H1 (cell line): Measurements from ENCODE around the gene TCEA2. TPM values are rescaled to one million over a fixed set of nuclear protein-coding genes. Genes with fewer than 3 reads are reported as not detected.

Experiments
- BACH1 ChIP-seq: IDR thresholded peaks from 2 replicates; pipeline ENCODE4 v1.6.1; 2012; ENCODE audit warnings: low read length, improper control_type of control experiment
- BRCA1 ChIP-seq: IDR thresholded peaks from 2 replicates; pipeline ENCODE4 v1.6.1; 2012; ENCODE audit warnings: low read depth, low read length, improper control_type of control experiment
- CBX5 ChIP-seq: fragments of 300-800, 300-1000 bp; sonication (generic); IDR thresholded peaks from 2 replicates; pipeline ENCODE4 v1.7.1; 2016; ENCODE audit warnings: antibody characterized with exemption, low read length, low read depth
- CBX8 ChIP-seq: fragments of 300-800, 300-1000 bp; sonication (generic); IDR thresholded peaks from 2 replicates; pipeline ENCODE4 v1.7.1; 2016; ENCODE audit warnings: low read depth, low read length, borderline replicate concordance
- CHD2 ChIP-seq: IDR thresholded peaks from 2 replicates; pipeline ENCODE4 v1.6.1; 2012; ENCODE audit warnings: low read length, improper control_type of control experiment
- EGR1 ChIP-seq: IDR thresholded peaks from 2 replicates; pipeline ENCODE4 v1.6.1; 2011; ENCODE audit warnings: low read depth, low read length, borderline replicate concordance
- JUND ChIP-seq: IDR thresholded peaks from 2 replicates; pipeline ENCODE4 v1.6.1; 2011; ENCODE audit warnings: mild to moderate bottlenecking, improper control_type of control experiment, low read length
- MAFK ChIP-seq: IDR thresholded peaks from 2 replicates; pipeline ENCODE4 v1.6.1; 2012; ENCODE audit warnings: low read depth, mild to moderate bottlenecking, improper control_type of control experiment, low read length
- NANOG ChIP-seq: IDR thresholded peaks from 2 replicates; pipeline ENCODE4 v1.6.1; 2011; ENCODE audit warnings: low read length, low read depth, mild to moderate bottlenecking, inconsistent platforms; ENCODE audit not compliant: insufficient read depth, poor library complexity, severe bottlenecking
- PHF8 ChIP-seq: fragments of 200-600 bp; sonication (generic); conservative IDR thresholded peaks from 2 replicates; pipeline ENCODE4 v1.7.1; 2012; ENCODE audit warnings: low read depth, mild to moderate bottlenecking, inconsistent platforms, low read length, moderate library complexity
- POLR2A ChIP-seq, 2 experiments: IDR thresholded peaks; 1 replicate in 1 of 2; 2 replicates in 1 of 2; pipeline ENCODE4 v1.6.1; 2011; ENCODE audit warnings: low read depth in 2 of 2, low read length in 2 of 2, mild to moderate bottlenecking in 2 of 2; ENCODE audit errors: control extremely low read depth in 1 of 2
- POLR2AphosphoS5 ChIP-seq: IDR thresholded peaks from 2 replicates; pipeline ENCODE4 v1.6.1; 2011; ENCODE audit warnings: low read depth, low read length
- POU5F1 ChIP-seq: IDR thresholded peaks from 2 replicates; pipeline ENCODE4 v1.6.1; 2011; ENCODE audit warnings: low read depth, mild to moderate bottlenecking, low read length, moderate library complexity
- RAD21 ChIP-seq, 2 experiments: IDR thresholded peaks in 1 of 2; conservative IDR thresholded peaks in 1 of 2; 2 replicates each; pipeline ENCODE4 v1.6.1; 2011; ENCODE audit warnings: low read depth in 2 of 2, low read length in 2 of 2, improper control_type of control experiment in 1 of 2, inconsistent platforms in 1 of 2, mild to moderate bottlenecking in 1 of 2, moderate library complexity in 1 of 2
- RFX5 ChIP-seq: IDR thresholded peaks from 2 replicates; pipeline ENCODE4 v1.6.1; 2011; ENCODE audit warnings: low read depth, low read length, improper control_type of control experiment, borderline replicate concordance
- RNF2 ChIP-seq: fragments of 200-900, 300-1000 bp; sonication (generic); IDR thresholded peaks from 2 replicates; pipeline ENCODE4 v1.7.1; 2016; ENCODE audit warnings: borderline replicate concordance, low read depth, mild to moderate bottlenecking, antibody characterized with exemption, low read length; ENCODE audit not compliant: poor library complexity, severe bottlenecking; ENCODE audit errors: missing control alignments
- SP1 ChIP-seq: IDR thresholded peaks from 2 replicates; pipeline ENCODE4 v1.6.1; 2011; ENCODE audit warnings: low read depth, low read length
- SP2 ChIP-seq: IDR thresholded peaks from 2 replicates; pipeline ENCODE4 v1.6.1; 2012; ENCODE audit warnings: mild to moderate bottlenecking, low read length, inconsistent platforms
- SUZ12 ChIP-seq: fragments of 200-600 bp; sonication (generic); IDR thresholded peaks from 2 replicates; pipeline ENCODE4 v1.6.1; 2012; ENCODE audit warnings: mild to moderate bottlenecking, inconsistent platforms, low read length, moderate library complexity, mixed read lengths
- TBP ChIP-seq: IDR thresholded peaks from 2 replicates; pipeline ENCODE4 v1.6.1; 2011; ENCODE audit warnings: low read depth, low read length, improper control_type of control experiment
- polyA plus RNA-seq, 7 experiments: library from polyadenylated mRNA; depleted of rRNA in 3 of 7; stranded (reverse) in 5 of 7; unstranded in 2 of 7; fragments of >200 nt in 5 of 7; fragments of 200-250 nt in 2 of 7; gene quantifications; 1 replicate in 5 of 7; 2 replicates in 1 of 7; 4 replicates in 1 of 7; pipeline versions ENCODE4 v1.2.1 to v1.2.3, GENCODE V29; 2011 to 2013; ENCODE audit warnings: missing spikeins in 2 of 7, mixed read lengths in 2 of 7
- total RNA-seq: library from RNA; stranded (reverse); fragmentation: NEBNext Ultra II Directional; extraction: Animal tissue kit (Norgen Biotek cat#: 25700); gene quantifications from 2 replicates; pipeline ENCODE4 v1.2.1, GENCODE V29; 2021
- TF ChIP-seq, protein P1 (sequence below): IDR thresholded peaks from 2 replicates; pipeline ENCODE4 v1.6.1; 2011; ENCODE audit warnings: low read depth, mild to moderate bottlenecking, low read length; ENCODE audit not compliant: insufficient read depth
- TF ChIP-seq, protein P2 (sequence below), 3 experiments: IDR thresholded peaks; 1 replicate in 2 of 3; 2 replicates in 1 of 3; pipeline versions ENCODE4 v1.5.1 to v1.6.1; 2011; ENCODE audit warnings: low read length in 3 of 3, mild to moderate bottlenecking in 3 of 3, inconsistent platforms in 2 of 3, low read depth in 1 of 3, moderate library complexity in 1 of 3; ENCODE audit not compliant: insufficient read depth in 1 of 3; ENCODE audit errors: control extremely low read depth in 1 of 3

The TCEA2 gene
- total and polyA plus RNA-seq, 2 of the 8 experiments (the other 6 are each of a cell fraction or from before 2014, with no cell fraction given) = 41.4 to 42.3 TPM

DNA sequence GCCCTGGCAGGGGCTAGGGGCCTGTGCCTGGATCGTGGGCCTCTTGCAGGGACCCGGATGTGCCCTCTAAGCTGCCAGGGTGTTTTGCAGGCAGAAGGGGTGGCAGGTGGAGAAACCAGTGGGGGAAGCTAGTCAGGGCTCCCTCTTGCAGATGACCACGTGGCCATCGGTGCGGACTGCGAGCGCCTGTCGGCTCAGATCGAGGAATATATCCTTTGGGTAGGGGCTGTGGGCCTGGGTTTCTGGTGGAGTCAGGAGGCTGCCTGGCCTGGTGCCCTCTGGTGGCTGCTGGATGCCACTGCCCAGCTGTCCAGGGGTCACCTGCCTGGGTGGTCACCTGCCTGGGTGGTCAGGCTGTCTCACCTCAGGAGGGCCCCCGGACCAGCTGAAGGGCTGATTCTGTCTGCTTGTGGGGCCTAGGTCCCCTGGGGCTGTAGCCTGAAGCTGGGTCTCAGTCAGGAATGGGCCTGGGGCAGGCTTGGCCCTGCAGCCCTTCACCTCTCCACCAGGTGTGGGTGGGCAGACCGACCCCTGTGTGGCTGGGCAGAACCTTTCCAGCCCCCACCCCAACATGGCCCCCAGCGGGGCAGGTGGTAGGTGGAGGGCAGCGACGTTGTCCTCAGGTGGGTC lies 6.7 kb downstream of the TCEA2 start (continued):
- TF ChIP-seq MAFK (no peak), RAD21 (IDR thresholded peaks at IDR 0.05 in 1 of 2, conservative IDR thresholded peaks at IDR 0.05 in 1 of 2; ENCODE audit: low read depth in 2 of 2, low read length in 2 of 2) (peak; percentile 53 to 69), BRCA1 (no peak), SP2 (no peak), CHD2 (peak; percentile 18; the same call in 1 of the 2 replicates), BACH1 (no peak), PHF8 (no peak), RNF2 (no peak), POLR2A (IDR thresholded peaks at IDR 0.05; ENCODE audit: control extremely low read depth in 1 of 2, low read depth in 2 of 2, low read length in 2 of 2) (no peak), POLR2AphosphoS5 (no peak), CBX8 (no peak), SUZ12 (no peak), EGR1 (no peak), CBX5 (no peak), TBP (no peak), POU5F1 (no peak), JUND (0 out of 2 replicates have a peak, but pooled peaks have one; percentile 15), NANOG (no peak), SP1 (peak; percentile 16; the same call in 1 of the 2 replicates), RFX5 (no peak)
- TF ChIP-seq, protein P1, sequence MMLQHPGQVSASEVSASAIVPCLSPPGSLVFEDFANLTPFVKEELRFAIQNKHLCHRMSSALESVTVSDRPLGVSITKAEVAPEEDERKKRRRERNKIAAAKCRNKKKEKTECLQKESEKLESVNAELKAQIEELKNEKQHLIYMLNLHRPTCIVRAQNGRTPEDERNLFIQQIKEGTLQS = 0 out of 2 replicates have a peak, but pooled peaks have one; percentile 44
- TF ChIP-seq, protein P2, sequence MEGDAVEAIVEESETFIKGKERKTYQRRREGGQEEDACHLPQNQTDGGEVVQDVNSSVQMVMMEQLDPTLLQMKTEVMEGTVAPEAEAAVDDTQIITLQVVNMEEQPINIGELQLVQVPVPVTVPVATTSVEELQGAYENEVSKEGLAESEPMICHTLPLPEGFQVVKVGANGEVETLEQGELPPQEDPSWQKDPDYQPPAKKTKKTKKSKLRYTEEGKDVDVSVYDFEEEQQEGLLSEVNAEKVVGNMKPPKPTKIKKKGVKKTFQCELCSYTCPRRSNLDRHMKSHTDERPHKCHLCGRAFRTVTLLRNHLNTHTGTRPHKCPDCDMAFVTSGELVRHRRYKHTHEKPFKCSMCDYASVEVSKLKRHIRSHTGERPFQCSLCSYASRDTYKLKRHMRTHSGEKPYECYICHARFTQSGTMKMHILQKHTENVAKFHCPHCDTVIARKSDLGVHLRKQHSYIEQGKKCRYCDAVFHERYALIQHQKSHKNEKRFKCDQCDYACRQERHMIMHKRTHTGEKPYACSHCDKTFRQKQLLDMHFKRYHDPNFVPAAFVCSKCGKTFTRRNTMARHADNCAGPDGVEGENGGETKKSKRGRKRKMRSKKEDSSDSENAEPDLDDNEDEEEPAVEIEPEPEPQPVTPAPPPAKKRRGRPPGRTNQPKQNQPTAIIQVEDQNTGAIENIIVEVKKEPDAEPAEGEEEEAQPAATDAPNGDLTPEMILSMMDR (IDR thresholded peaks at IDR 0.05; ENCODE audit: control extremely low read depth in 1 of 3, insufficient read depth in 1 of 3, low read depth in 1 of 3, low read length in 3 of 3) = peak; percentile 84 to 97 (median 94)
